Transverse colon (tissue), 3 donors: Measurements from ENCODE around the gene HIPK3.

Experiments
- CTCF ChIP-seq, 5 experiments: fragments of 200-600 bp in 3 of 5; fragments of 450-650 bp in 2 of 5; sonication (generic) in 3 of 5; IDR thresholded peaks; 1 replicate in 2 of 5; 2 replicates in 3 of 5; pipeline ENCODE4 v1.5.1; 2016 to 2017; ENCODE audit warnings: antibody characterized with exemption in 5 of 5, inconsistent platforms in 3 of 5, mild to moderate bottlenecking in 2 of 5, moderate library complexity in 1 of 5
- EP300 ChIP-seq: sonication (generic); formaldehyde crosslinking; IDR thresholded peaks from one replicate; pipeline ENCODE4 v1.6.1; 2017; ENCODE audit warnings: antibody characterized with exemption, low read depth
- POLR2A ChIP-seq: fragments of 450-650 bp; IDR thresholded peaks from one replicate; pipeline ENCODE4 v1.6.1; 2016; ENCODE audit warnings: antibody characterized with exemption, mild to moderate bottlenecking, moderate library complexity

DNA sequence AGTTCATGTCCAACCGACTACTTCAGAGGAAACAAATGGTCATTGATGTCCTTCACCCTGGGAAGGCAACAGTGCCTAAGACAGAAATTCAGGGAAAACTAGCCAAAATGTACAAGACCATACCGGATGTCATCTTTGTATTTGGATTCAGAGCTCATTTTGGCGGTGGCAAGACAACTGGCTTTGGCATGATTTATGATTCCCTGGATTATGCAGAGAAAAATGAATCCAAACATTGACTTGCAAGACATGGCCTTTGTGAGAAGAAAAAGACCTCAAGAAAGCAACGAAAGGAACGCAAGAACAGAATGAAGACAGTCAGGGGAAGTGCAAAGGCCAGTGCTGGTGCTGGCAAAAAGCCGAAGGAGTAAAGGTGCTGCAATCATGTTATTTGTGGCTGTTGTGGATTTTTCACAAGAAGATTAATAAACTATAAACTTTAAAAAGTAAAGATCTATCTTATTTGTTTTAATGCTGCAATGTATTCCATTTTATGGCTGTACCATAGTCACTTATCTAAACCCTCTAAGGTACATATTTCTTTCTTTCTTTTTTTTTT lies 20.1 kb upstream of the HIPK3 start:
- TF ChIP-seq CTCF (IDR thresholded peaks at IDR 0.05) = no peak
- no peak for TF ChIP-seq POLR2A
- TF ChIP-seq EP300 = no peak
